Measurements from ENCODE around the gene SIRT2. TPM values are rescaled to one million over a fixed set of nuclear protein-coding genes. Genes with fewer than 3 reads are reported as not detected.

SIRT2 gene
- total and polyA plus RNA-seq, 12 donors, result 46.4 to 145 (median 67.9) TPM

GRCh38 chr19:38929929-38930775, 30.7 kb upstream of the SIRT2 start, which contains the start of gene SARS2:
TSS of gene SARS2 (minus strand) at chr19:38930763. CDS start at chr19:38930736, 27 bp downstream.
- Histone ChIP-seq H3K4me1 (replicated peaks in 1 of 2) (peaks cover 8 to 27% of the 10 kb centered on the region in 2 donors), H3K9me3 (replicated peaks in 1 of 3) (no peaks in the 10 kb centered on the region), H3K27ac (peak within 1 kb of the TSS in 4 of 5 donors; percentile 74 to 91 (median 80)), H3K27me3 (no peaks in the 10 kb centered on the region), H3K36me3 (replicated peaks in 1 of 2) (peaks cover 0 to 22% of the 10 kb centered on the region in 2 donors), H3K4me3 (peak within 1 kb of the TSS; percentile 31 to 77 (median 56))
- peak; percentile 90 to 97 (median 94) for DNase-seq
- 2 to 8% (median 3%) methylated on average over 16 to 49 of the region's 49 CpGs for WGBS, 4 donors
- intact Hi-C loops (cut with DNase I), result loop anchor here in 1 of 2 donors (10.0 kb wide), 1 partner anchor 185 kb away; the partner anchor contains the start of gene CAPN12
- peak; percentile 12 to 58 for TF ChIP-seq POLR2A (IDR thresholded peaks at IDR 0.05)
- TF ChIP-seq, protein P1, sequence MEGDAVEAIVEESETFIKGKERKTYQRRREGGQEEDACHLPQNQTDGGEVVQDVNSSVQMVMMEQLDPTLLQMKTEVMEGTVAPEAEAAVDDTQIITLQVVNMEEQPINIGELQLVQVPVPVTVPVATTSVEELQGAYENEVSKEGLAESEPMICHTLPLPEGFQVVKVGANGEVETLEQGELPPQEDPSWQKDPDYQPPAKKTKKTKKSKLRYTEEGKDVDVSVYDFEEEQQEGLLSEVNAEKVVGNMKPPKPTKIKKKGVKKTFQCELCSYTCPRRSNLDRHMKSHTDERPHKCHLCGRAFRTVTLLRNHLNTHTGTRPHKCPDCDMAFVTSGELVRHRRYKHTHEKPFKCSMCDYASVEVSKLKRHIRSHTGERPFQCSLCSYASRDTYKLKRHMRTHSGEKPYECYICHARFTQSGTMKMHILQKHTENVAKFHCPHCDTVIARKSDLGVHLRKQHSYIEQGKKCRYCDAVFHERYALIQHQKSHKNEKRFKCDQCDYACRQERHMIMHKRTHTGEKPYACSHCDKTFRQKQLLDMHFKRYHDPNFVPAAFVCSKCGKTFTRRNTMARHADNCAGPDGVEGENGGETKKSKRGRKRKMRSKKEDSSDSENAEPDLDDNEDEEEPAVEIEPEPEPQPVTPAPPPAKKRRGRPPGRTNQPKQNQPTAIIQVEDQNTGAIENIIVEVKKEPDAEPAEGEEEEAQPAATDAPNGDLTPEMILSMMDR (IDR thresholded peaks at IDR 0.05), result peak; percentile 96 to 99 (median 98)

DNA sequence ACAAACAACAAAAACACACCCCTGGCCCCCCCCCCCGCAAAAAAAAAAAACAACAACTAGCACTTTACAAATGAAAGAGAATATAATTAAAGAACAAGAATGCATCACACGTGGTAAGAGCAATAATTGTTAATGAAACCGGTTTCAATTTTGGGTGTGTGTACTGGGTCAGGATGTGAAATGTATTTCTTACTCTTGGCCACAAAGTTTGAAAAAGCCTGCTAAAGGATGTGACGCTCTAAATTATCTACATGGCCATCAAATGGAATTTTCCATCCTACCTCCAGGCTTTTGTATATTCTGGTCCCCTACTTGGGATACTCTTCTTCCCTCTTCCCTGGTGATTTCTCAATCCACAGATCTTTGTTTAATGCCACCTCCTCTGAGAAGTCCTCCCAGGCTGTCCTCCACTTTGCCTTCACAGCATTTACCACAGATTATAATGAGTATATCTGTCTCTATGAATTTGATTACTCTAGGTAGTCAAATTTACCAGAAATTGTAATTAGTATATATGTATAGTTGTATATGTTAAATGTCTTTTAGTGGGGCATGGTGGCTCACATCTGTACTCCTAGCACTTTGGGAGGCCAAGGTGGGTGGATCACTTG, 29.1 kb upstream of the SIRT2 start:
- intact Hi-C loops (cut with DNase I), result loop anchor here in 1 of 2 donors (10.0 kb wide), 1 partner anchor 184 kb away; the partner anchor contains the start of gene CAPN12
- Histone ChIP-seq H3K4me3 (no peak overlapping the region), H3K4me1 (replicated peaks in 1 of 2) (peaks cover 4 to 23% of the 10 kb centered on the region in 2 donors), H3K9me3 (replicated peaks in 1 of 3) (no peaks in the 10 kb centered on the region), H3K27ac (no peak overlapping the region), H3K27me3 (no peaks in the 10 kb centered on the region), H3K36me3 (replicated peaks in 1 of 2) (peaks cover 0 to 38% of the 10 kb centered on the region in 2 donors)
- 79 to 86% (median 83%) methylated on average over 4 of the region's 4 CpGs for WGBS, 4 donors
- no peak for TF ChIP-seq POLR2A (IDR thresholded peaks at IDR 0.05)
- TF ChIP-seq, protein P1 (IDR thresholded peaks at IDR 0.05), result no peak
- no peak for DNase-seq

DNA sequence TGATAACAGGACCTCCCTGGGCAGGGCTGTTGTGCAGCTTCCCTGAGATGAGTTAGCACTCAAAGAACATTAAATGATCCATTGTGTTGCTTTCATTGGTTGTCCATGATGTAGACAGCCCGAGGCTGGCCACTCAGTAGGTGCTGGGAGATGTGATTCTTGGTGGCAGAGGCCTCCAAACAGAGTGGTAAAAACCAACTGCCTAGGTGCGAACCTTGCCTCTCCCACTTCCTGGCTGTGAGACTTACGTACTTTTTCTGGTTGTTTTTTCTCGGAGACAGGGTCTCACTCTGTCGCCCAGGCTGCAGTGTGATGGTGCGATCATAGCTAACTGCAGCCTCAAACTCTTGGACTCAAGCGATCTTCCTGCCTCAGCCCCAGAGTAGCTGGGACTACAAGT, 25.0 kb upstream of the SIRT2 start:
- intact Hi-C loops (cut with DNase I), result loop anchor here in 1 of 2 donors (10.0 kb wide), 1 partner anchor 180 kb away; the partner anchor contains the start of gene CAPN12
- WGBS, 4 donors, result 93 to 96% (median 95%) methylated on average over 7 of the region's 7 CpGs

More for the DNA sequence above, 25.0 kb upstream of the SIRT2 start:
- H3K4me3 ChIP-seq, result no peak overlapping the region
- no peak overlapping the region for H3K27ac ChIP-seq
- peaks cover 0 to 2% of the 10 kb centered on the region in 2 donors for H3K4me1 ChIP-seq (replicated peaks in 1 of 2)
- no peak for DNase-seq
- no peak for TF ChIP-seq POLR2A (IDR thresholded peaks at IDR 0.05)
- TF ChIP-seq, protein P1 (IDR thresholded peaks at IDR 0.05), result no peak
- H3K27me3 ChIP-seq, result no peaks in the 10 kb centered on the region
- no peaks in the 10 kb centered on the region for H3K9me3 ChIP-seq (replicated peaks in 1 of 3)
- H3K36me3 ChIP-seq (replicated peaks in 1 of 2), result peaks cover 0 to 39% of the 10 kb centered on the region in 2 donors
